ENCODE data around the gene NVL.

DNA sequence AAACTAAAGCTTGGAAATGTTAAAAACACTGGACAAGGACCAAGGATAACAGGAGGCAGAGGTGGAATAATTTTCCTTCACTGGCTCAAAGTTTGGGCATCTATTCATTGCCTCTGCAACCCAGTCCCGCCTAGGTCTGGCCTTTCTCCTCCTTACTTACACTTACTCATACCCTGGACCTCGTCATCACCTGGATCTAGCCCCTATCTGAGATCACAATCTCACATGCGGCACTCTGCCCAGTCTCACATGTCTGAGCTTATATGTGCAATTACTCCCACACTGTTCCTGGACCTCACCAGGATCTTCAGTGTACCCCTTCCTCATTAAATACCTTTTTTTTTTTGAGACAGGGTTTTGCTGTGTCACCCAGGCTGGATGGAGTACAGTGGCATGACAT, 37.6 kb downstream of the NVL start:
- TF ChIP-seq, protein P1, sequence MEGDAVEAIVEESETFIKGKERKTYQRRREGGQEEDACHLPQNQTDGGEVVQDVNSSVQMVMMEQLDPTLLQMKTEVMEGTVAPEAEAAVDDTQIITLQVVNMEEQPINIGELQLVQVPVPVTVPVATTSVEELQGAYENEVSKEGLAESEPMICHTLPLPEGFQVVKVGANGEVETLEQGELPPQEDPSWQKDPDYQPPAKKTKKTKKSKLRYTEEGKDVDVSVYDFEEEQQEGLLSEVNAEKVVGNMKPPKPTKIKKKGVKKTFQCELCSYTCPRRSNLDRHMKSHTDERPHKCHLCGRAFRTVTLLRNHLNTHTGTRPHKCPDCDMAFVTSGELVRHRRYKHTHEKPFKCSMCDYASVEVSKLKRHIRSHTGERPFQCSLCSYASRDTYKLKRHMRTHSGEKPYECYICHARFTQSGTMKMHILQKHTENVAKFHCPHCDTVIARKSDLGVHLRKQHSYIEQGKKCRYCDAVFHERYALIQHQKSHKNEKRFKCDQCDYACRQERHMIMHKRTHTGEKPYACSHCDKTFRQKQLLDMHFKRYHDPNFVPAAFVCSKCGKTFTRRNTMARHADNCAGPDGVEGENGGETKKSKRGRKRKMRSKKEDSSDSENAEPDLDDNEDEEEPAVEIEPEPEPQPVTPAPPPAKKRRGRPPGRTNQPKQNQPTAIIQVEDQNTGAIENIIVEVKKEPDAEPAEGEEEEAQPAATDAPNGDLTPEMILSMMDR (IDR thresholded peaks at IDR 0.05): no peak
- no peak for TF ChIP-seq EZH2phosphoT487 (IDR thresholded peaks at IDR 0.05)

Data from neural progenitor cell (in vitro differentiated cells).